Measurements from ENCODE around the gene YPEL5.
A peak's percentile ranks its signal among the peaks of the same experiment; 100 is the strongest.
"Not testable (repeated sequence)": the region's sequence is repeated elsewhere in the genome, so short reads cannot be mapped to it uniquely, and the experiment has no call there.

Gene YPEL5

GRCh38 chr2:30139131-30139870 is 7.5 kb upstream of the YPEL5 start:
- H3K27me3 ChIP-seq (ENCODE audit: control insufficient read depth, insufficient read depth, low read length), result no peaks in the 10 kb centered on the region
- H3K4me3 ChIP-seq (ENCODE audit: low read depth, low read length), result no peak overlapping the region
- H3K9me3 ChIP-seq (ENCODE audit: control insufficient read depth, insufficient read depth, low read depth, low read length), result no peaks in the 10 kb centered on the region
- H3K4me1 ChIP-seq (ENCODE audit: control insufficient read depth, insufficient read depth, low read length), result no peaks in the 10 kb centered on the region
- H3K36me3 ChIP-seq (ENCODE audit: control insufficient read depth, insufficient read depth, low read length), result no peaks in the 10 kb centered on the region
- H3K9ac ChIP-seq (ENCODE audit: low read length), result no peak overlapping the region
- H3K27ac ChIP-seq (ENCODE audit: low read depth, low read length), result no peak overlapping the region

GRCh38 chr2:30141136-30141535 is 5.7 kb upstream of the YPEL5 start:
- no peak overlapping the region for H3K27ac ChIP-seq (ENCODE audit: low read depth, low read length)
- H3K9ac ChIP-seq (ENCODE audit: low read length), result no peak overlapping the region
- H3K9me3 ChIP-seq (ENCODE audit: control insufficient read depth, insufficient read depth, low read depth, low read length), result no peaks in the 10 kb centered on the region
- H3K4me3 ChIP-seq (ENCODE audit: low read depth, low read length), result no peak overlapping the region
- peaks cover 5% of the 10 kb centered on the region; the same call in 1 of the 2 replicates for H3K27me3 ChIP-seq (ENCODE audit: control insufficient read depth, insufficient read depth, low read length)
- no peaks in the 10 kb centered on the region for H3K36me3 ChIP-seq (ENCODE audit: control insufficient read depth, insufficient read depth, low read length)
- H3K4me1 ChIP-seq (ENCODE audit: control insufficient read depth, insufficient read depth, low read length), result no peaks in the 10 kb centered on the region

DNA sequence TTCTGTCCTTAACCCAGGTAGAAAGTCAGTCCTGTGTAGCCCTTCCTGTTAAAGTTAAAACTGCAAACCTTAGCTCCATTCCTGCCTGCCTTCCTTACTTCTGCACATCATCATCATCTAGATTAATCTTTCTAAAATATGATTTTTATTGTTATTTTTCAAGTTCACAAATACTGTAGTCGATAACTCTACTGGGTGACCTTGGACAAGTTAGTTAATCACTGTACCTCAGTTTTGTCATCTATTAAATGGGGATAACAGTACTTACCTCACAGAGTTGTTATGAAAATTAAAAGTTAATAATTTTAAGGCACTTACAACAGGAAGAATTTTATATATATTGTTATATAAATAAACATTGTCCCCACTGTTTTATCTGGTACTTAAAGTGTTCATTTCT is 2.5 kb upstream of the YPEL5 start:
- Histone ChIP-seq H3K27me3 (ENCODE audit: control insufficient read depth, insufficient read depth, low read length) (peaks cover 5% of the 10 kb centered on the region; the same call in 1 of the 2 replicates), H3K27ac (ENCODE audit: low read depth, low read length) (no peak overlapping the region), H3K4me3 (ENCODE audit: low read depth, low read length) (no peak overlapping the region), H3K4me1 (ENCODE audit: control insufficient read depth, insufficient read depth, low read length) (peaks cover 10% of the 10 kb centered on the region), H3K9me3 (ENCODE audit: control insufficient read depth, insufficient read depth, low read depth, low read length) (no peaks in the 10 kb centered on the region), H3K36me3 (ENCODE audit: control insufficient read depth, insufficient read depth, low read length) (no peaks in the 10 kb centered on the region), H3K9ac (ENCODE audit: low read length) (no peak overlapping the region)

DNA sequence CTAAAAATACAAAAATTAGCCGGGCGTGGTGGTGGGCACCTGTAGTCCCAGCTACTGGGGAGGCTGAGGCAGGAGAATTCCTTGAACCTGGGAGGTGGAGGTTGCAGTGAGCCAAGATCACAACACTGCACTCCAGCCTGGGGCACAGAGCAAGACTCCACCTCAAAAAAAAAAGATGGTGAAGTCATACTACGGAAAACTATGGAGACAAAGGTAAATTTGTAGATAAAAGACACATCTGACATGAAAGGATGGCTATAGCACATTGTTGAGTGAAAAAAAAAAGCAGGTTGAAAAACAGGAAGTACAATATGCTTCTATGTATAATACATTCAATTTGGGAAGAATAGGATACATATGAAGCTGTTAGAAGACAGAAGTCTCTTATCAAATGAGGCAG is 1.9 kb upstream of the YPEL5 start:
- H3K9ac ChIP-seq (ENCODE audit: low read length); H3K9me3 ChIP-seq (ENCODE audit: control insufficient read depth, insufficient read depth, low read depth, low read length); H3K27me3 ChIP-seq (ENCODE audit: control insufficient read depth, insufficient read depth, low read length); H3K27ac ChIP-seq (ENCODE audit: low read depth, low read length); H3K36me3 ChIP-seq (ENCODE audit: control insufficient read depth, insufficient read depth, low read length); H3K4me3 ChIP-seq (ENCODE audit: low read depth, low read length): not testable (repeated sequence)
- peaks cover 16% of the 10 kb centered on the region for H3K4me1 ChIP-seq (ENCODE audit: control insufficient read depth, insufficient read depth, low read length)

GRCh38 chr2:30145826-30146336 is 926 bp upstream of the YPEL5 start:
- Histone ChIP-seq H3K9ac (ENCODE audit: low read length) (no peak overlapping the region), H3K4me1 (ENCODE audit: control insufficient read depth, insufficient read depth, low read length) (peaks cover 25% of the 10 kb centered on the region), H3K36me3 (ENCODE audit: control insufficient read depth, insufficient read depth, low read length) (no peaks in the 10 kb centered on the region), H3K9me3 (ENCODE audit: control insufficient read depth, insufficient read depth, low read depth, low read length) (no peaks in the 10 kb centered on the region), H3K27ac (ENCODE audit: low read depth, low read length) (no peak overlapping the region), H3K4me3 (ENCODE audit: low read depth, low read length) (peak overlapping the region; percentile 56), H3K27me3 (ENCODE audit: control insufficient read depth, insufficient read depth, low read length) (peaks cover 5% of the 10 kb centered on the region; the same call in 1 of the 2 replicates)

GRCh38 chr2:30147196-30147714 is 448 bp downstream of the YPEL5 start:
- Histone ChIP-seq H3K4me3 (ENCODE audit: low read depth, low read length) (peak overlapping the region; percentile 69), H3K9me3 (ENCODE audit: control insufficient read depth, insufficient read depth, low read depth, low read length) (no peaks in the 10 kb centered on the region), H3K27ac (ENCODE audit: low read depth, low read length) (peak overlapping the region; percentile 83; the same call in 1 of the 2 replicates), H3K4me1 (ENCODE audit: control insufficient read depth, insufficient read depth, low read length) (peaks cover 36% of the 10 kb centered on the region), H3K36me3 (ENCODE audit: control insufficient read depth, insufficient read depth, low read length) (no peaks in the 10 kb centered on the region), H3K9ac (ENCODE audit: low read length) (peak overlapping the region; percentile 80), H3K27me3 (ENCODE audit: control insufficient read depth, insufficient read depth, low read length) (peaks cover 5% of the 10 kb centered on the region; the same call in 1 of the 2 replicates)

GRCh38 chr2:30147715-30148610 is 1.2 kb downstream of the YPEL5 start:
- no peaks in the 10 kb centered on the region for H3K9me3 ChIP-seq (ENCODE audit: control insufficient read depth, insufficient read depth, low read depth, low read length)
- H3K27me3 ChIP-seq (ENCODE audit: control insufficient read depth, insufficient read depth, low read length), result peaks cover 5% of the 10 kb centered on the region; the same call in 1 of the 2 replicates
- no peaks in the 10 kb centered on the region for H3K36me3 ChIP-seq (ENCODE audit: control insufficient read depth, insufficient read depth, low read length)
- H3K4me1 ChIP-seq (ENCODE audit: control insufficient read depth, insufficient read depth, low read length), result peaks cover 36% of the 10 kb centered on the region
- H3K9ac ChIP-seq (ENCODE audit: low read length), result peak overlapping the region; percentile 69
- peak overlapping the region; percentile 54; the same call in 1 of the 2 replicates for H3K27ac ChIP-seq (ENCODE audit: low read depth, low read length)
- peak overlapping the region; percentile 69 for H3K4me3 ChIP-seq (ENCODE audit: low read depth, low read length)

GRCh38 chr2:30148850-30149249 is 2.0 kb downstream of the YPEL5 start:
- H3K4me1 ChIP-seq (ENCODE audit: control insufficient read depth, insufficient read depth, low read length), result peaks cover 36% of the 10 kb centered on the region
- peaks cover 5% of the 10 kb centered on the region; the same call in 1 of the 2 replicates for H3K27me3 ChIP-seq (ENCODE audit: control insufficient read depth, insufficient read depth, low read length)
- peak overlapping the region; percentile 69 for H3K4me3 ChIP-seq (ENCODE audit: low read depth, low read length)
- peaks cover 6% of the 10 kb centered on the region; the same call in 1 of the 2 replicates for H3K36me3 ChIP-seq (ENCODE audit: control insufficient read depth, insufficient read depth, low read length)
- H3K9me3 ChIP-seq (ENCODE audit: control insufficient read depth, insufficient read depth, low read depth, low read length), result no peaks in the 10 kb centered on the region
- no peak overlapping the region; the same call in 1 of the 2 replicates for H3K27ac ChIP-seq (ENCODE audit: low read depth, low read length)
- no peak overlapping the region for H3K9ac ChIP-seq (ENCODE audit: low read length)

GRCh38 chr2:30149513-30149912 is 2.7 kb downstream of the YPEL5 start:
- peak overlapping the region; percentile 54 for H3K9ac ChIP-seq (ENCODE audit: low read length)
- no peaks in the 10 kb centered on the region for H3K9me3 ChIP-seq (ENCODE audit: control insufficient read depth, insufficient read depth, low read depth, low read length)
- H3K27me3 ChIP-seq (ENCODE audit: control insufficient read depth, insufficient read depth, low read length), result peaks cover 5% of the 10 kb centered on the region; the same call in 1 of the 2 replicates
- H3K27ac ChIP-seq (ENCODE audit: low read depth, low read length), result peak overlapping the region; percentile 83
- peaks cover 6% of the 10 kb centered on the region; the same call in 1 of the 2 replicates for H3K36me3 ChIP-seq (ENCODE audit: control insufficient read depth, insufficient read depth, low read length)
- peaks cover 36% of the 10 kb centered on the region for H3K4me1 ChIP-seq (ENCODE audit: control insufficient read depth, insufficient read depth, low read length)
- peak overlapping the region; percentile 69 for H3K4me3 ChIP-seq (ENCODE audit: low read depth, low read length)

DNA sequence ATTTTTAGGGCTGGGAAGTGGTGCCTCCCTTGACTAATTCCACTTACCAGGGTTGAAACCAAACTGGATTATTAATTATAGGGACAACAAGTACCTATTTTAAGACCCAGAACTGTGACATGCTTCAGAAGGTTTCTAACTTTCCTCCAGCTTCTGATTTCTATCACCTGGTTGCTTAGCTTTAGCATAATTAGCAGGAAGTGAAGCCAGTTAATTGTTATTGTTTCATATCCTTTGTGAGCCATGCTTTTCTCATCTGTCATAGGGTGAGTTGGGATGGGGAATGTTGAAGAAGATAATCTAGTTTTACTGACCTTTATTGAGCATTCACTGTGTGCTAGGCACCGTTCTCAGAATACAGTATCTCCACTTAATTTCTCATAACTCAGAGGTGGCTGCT is 3.2 kb downstream of the YPEL5 start:
- Histone ChIP-seq H3K9ac (ENCODE audit: low read length) (peak overlapping the region; percentile 34), H3K4me3 (ENCODE audit: low read depth, low read length) (peak overlapping the region; percentile 69), H3K36me3 (ENCODE audit: control insufficient read depth, insufficient read depth, low read length) (peaks cover 6% of the 10 kb centered on the region; the same call in 1 of the 2 replicates), H3K27ac (ENCODE audit: low read depth, low read length) (peak overlapping the region; percentile 59), H3K4me1 (ENCODE audit: control insufficient read depth, insufficient read depth, low read length) (peaks cover 36% of the 10 kb centered on the region), H3K9me3 (ENCODE audit: control insufficient read depth, insufficient read depth, low read depth, low read length) (no peaks in the 10 kb centered on the region), H3K27me3 (ENCODE audit: control insufficient read depth, insufficient read depth, low read length) (peaks cover 5% of the 10 kb centered on the region; the same call in 1 of the 2 replicates)

All from HUES6 (cell line).